ENCODE measurements around the gene GUCY1A2. TPM values are rescaled to one million over a fixed set of nuclear protein-coding genes. Genes with fewer than 3 reads are reported as not detected.

GUCY1A2 gene
- total RNA-seq, 4 donors from 2014 or later: 3.6 to 8.0 (median 4.0) TPM

- Histone ChIP-seq H3K27ac (no peak overlapping the region), H3K4me1 (peaks cover 0 to 14% (median 8%) of the 10 kb centered on the region in 4 donors), H3K36me3 (no peaks in the 10 kb centered on the region), H3K27me3 (peaks cover 0 to 37% of the 10 kb centered on the region in 2 donors), H3K9me3 (no peaks in the 10 kb centered on the region), H3K4me3 (no peak overlapping the region)
- 70 to 74% methylated on average over 2 of the region's 2 CpGs for WGBS, 2 donors
- TF ChIP-seq POLR2A (IDR thresholded peaks at IDR 0.05) (no peak), EP300 (IDR thresholded peaks at IDR 0.05) (no peak), CTCF (IDR thresholded peaks at IDR 0.05) (no peak)
- no peak for DNase-seq (ENCODE audit: low spot score in 2 of 2)
Observed at GRCh38 chr11:107020594-107020993, 2.3 kb upstream of the GUCY1A2 start.

- Histone ChIP-seq H3K4me3 (peak overlapping the region; percentile 22 to 60 (median 37)), H3K4me1 (peaks cover 0 to 14% (median 8%) of the 10 kb centered on the region in 4 donors), H3K9me3 (no peaks in the 10 kb centered on the region), H3K27ac (no peak overlapping the region), H3K27me3 (peaks cover 0 to 39% of the 10 kb centered on the region in 2 donors), H3K36me3 (no peaks in the 10 kb centered on the region)
- WGBS, 2 donors: 2 to 6% methylated on average over 22 to 36 of the region's 36 CpGs
- TF ChIP-seq CTCF (IDR thresholded peaks at IDR 0.05) (no peak), POLR2A (IDR thresholded peaks at IDR 0.05) (no peak), EP300 (IDR thresholded peaks at IDR 0.05) (no peak)
- peak; percentile 13 to 21 for DNase-seq (ENCODE audit: low spot score in 2 of 2)
Observed at GRCh38 chr11:107018902-107019493, 722 bp upstream of the GUCY1A2 start.

- Histone ChIP-seq H3K9me3 (no peaks in the 10 kb centered on the region), H3K4me3 (peak overlapping the region; percentile 23 to 60 (median 30)), H3K27ac (peak overlapping the region in 2 of 4 donors; percentile 34 to 51), H3K36me3 (no peaks in the 10 kb centered on the region), H3K4me1 (peaks cover 0 to 14% (median 8%) of the 10 kb centered on the region in 4 donors), H3K27me3 (peaks cover 0 to 39% of the 10 kb centered on the region in 2 donors)
- 0% methylated on average over 25 to 45 of the region's 85 CpGs for WGBS, 2 donors
- TF ChIP-seq POLR2A (IDR thresholded peaks at IDR 0.05): no peak
- peak in 3 of 5 experiments; percentile 41 to 44 (median 43) for TF ChIP-seq CTCF (IDR thresholded peaks at IDR 0.05)
- peak; percentile 13 to 17 for DNase-seq (ENCODE audit: low spot score in 2 of 2)
Observed at GRCh38 chr11:107017433-107018218, 650 bp downstream of the GUCY1A2 start.

- Histone ChIP-seq H3K4me3 (peak overlapping the region in 2 of 4 donors; percentile 31 to 60), H3K36me3 (no peaks in the 10 kb centered on the region), H3K4me1 (peaks cover 0 to 14% (median 8%) of the 10 kb centered on the region in 4 donors), H3K9me3 (no peaks in the 10 kb centered on the region), H3K27ac (peak overlapping the region in 2 of 4 donors; percentile 34 to 51), H3K27me3 (peaks cover 0 to 39% of the 10 kb centered on the region in 2 donors)
- TF ChIP-seq POLR2A (IDR thresholded peaks at IDR 0.05): no peak
- TF ChIP-seq CTCF (IDR thresholded peaks at IDR 0.05): no peak
- TF ChIP-seq EP300 (IDR thresholded peaks at IDR 0.05): no peak
- DNase-seq (ENCODE audit: low spot score in 2 of 2): no peak
- 35 to 46% methylated on average over 3 of the region's 3 CpGs for whole genome bisulfite sequencing, 2 donors
Observed at GRCh38 chr11:107017104-107017432, 1.2 kb downstream of the GUCY1A2 start.

GRCh38 chr11:107014871-107015270 lies 3.4 kb downstream of the GUCY1A2 start:
- 86 to 89% methylated on average over 1 of the region's 1 CpG for WGBS, 2 donors
- H3K27ac ChIP-seq: no peak overlapping the region
- peaks cover 0 to 32% of the 10 kb centered on the region in 2 donors for H3K27me3 ChIP-seq

More at GRCh38 chr11:107014871-107015270, 3.4 kb downstream of the GUCY1A2 start:
- H3K9me3 ChIP-seq: no peaks in the 10 kb centered on the region
- no peak overlapping the region for H3K4me3 ChIP-seq
- peaks cover 0 to 14% (median 8%) of the 10 kb centered on the region in 4 donors for H3K4me1 ChIP-seq
- DNase-seq (ENCODE audit: low spot score in 2 of 2): no peak
- no peaks in the 10 kb centered on the region for H3K36me3 ChIP-seq
- no peak for TF ChIP-seq CTCF (IDR thresholded peaks at IDR 0.05)
- TF ChIP-seq POLR2A (IDR thresholded peaks at IDR 0.05): no peak
- TF ChIP-seq EP300 (IDR thresholded peaks at IDR 0.05): no peak
